Hepatocyte (in vitro differentiated cells): ENCODE measurements around the gene ARHGAP31. TPM values are rescaled to one million over a fixed set of nuclear protein-coding genes. Genes with fewer than 3 reads are reported as not detected.

Experiments
- DNase-seq: peaks from one replicate; pipeline ENCODE4 v3.0.0-alpha.2; 2016; ENCODE audit warnings: low spot score
- H2AFZ ChIP-seq: fragments of 200-600 bp; sonication (generic); 2 replicates; pipeline ENCODE4 v1.6.0; 2016; ENCODE audit warnings: antibody characterized with exemption, mild to moderate bottlenecking
- H3K27ac ChIP-seq: fragments of 200-600 bp; sonication (generic); 2 replicates; pipeline ENCODE4 v1.5.1; 2016; ENCODE audit warnings: mild to moderate bottlenecking
- H3K27me3 ChIP-seq: fragments of 200-600 bp; sonication (generic); 2 replicates; pipeline ENCODE4 v1.6.1; 2016
- H3K36me3 ChIP-seq: fragments of 200-600 bp; sonication (generic); replicated peaks from 2 replicates; pipeline ENCODE4 v1.5.1; 2016; ENCODE audit warnings: low read depth; ENCODE audit not compliant: insufficient read depth
- H3K4me1 ChIP-seq: fragments of 200-600 bp; sonication (generic); 2 replicates; pipeline ENCODE4 v1.5.1; 2016; ENCODE audit warnings: mild to moderate bottlenecking, moderate library complexity; ENCODE audit not compliant: insufficient read depth
- H3K4me2 ChIP-seq: fragments of 200-600 bp; sonication (generic); 2 replicates; pipeline ENCODE4 v1.6.0; 2016
- H3K4me3 ChIP-seq: fragments of 200-600 bp; sonication (generic); 2 replicates; pipeline ENCODE4 v1.5.1; 2016; ENCODE audit warnings: mild to moderate bottlenecking
- H3K79me2 ChIP-seq: fragments of 200-600 bp; sonication (generic); 2 replicates; pipeline ENCODE4 v1.6.0; 2017; ENCODE audit warnings: mild to moderate bottlenecking
- H3K9me2 ChIP-seq: fragments of 200-600 bp; sonication (generic); replicated peaks from 2 replicates; pipeline ENCODE4 v1.6.0; 2017; ENCODE audit warnings: mild to moderate bottlenecking; ENCODE audit not compliant: insufficient read depth
- H3K9me3 ChIP-seq: fragments of 200-600 bp; sonication (generic); 2 replicates; pipeline ENCODE4 v1.5.1; 2016; ENCODE audit warnings: low read depth, mild to moderate bottlenecking
- H4K20me1 ChIP-seq: fragments of 200-600 bp; sonication (generic); 2 replicates; pipeline ENCODE4 v1.6.0; 2016; ENCODE audit warnings: mild to moderate bottlenecking; ENCODE audit not compliant: insufficient read depth, poor library complexity, severe bottlenecking
- CTCF ChIP-seq: fragments of 200-600 bp; sonication (generic); IDR thresholded peaks from 2 replicates; pipeline ENCODE4 v1.5.1; 2016; ENCODE audit warnings: antibody characterized with exemption, mild to moderate bottlenecking; ENCODE audit not compliant: poor library complexity
- EZH2 ChIP-seq: fragments of 200-600 bp; sonication (generic); IDR thresholded peaks from 2 replicates; pipeline ENCODE4 v1.6.1; 2016; ENCODE audit warnings: antibody characterized with exemption, mild to moderate bottlenecking, borderline replicate concordance
- EZH2phosphoT487 ChIP-seq: fragments of 200-600 bp; sonication (generic); IDR thresholded peaks from one replicate; pipeline ENCODE4 v1.6.1; 2018; ENCODE audit warnings: antibody characterized with exemption, mild to moderate bottlenecking, low read depth, moderate library complexity; ENCODE audit not compliant: unreplicated experiment, severe bottlenecking
- WGBS: methylation state at CpG from one replicate; pipeline ENCODE4 v1.1.6; 2016; ENCODE audit warnings: low lambda C conversion rate; ENCODE audit errors: missing lambda C conversion rate; 5-methylcytosine and 5-hydroxymethylcytosine counted together
- polyA plus RNA-seq: library from polyadenylated mRNA; unstranded; fragments of >200 nt; fragmentation: Nextera tagmentation; extraction: Ambion mirVana; gene quantifications from 2 replicates; pipeline ENCODE4 v1.2.1, GENCODE V29; 2016
- total RNA-seq: library from RNA; depleted of rRNA; stranded (reverse); fragments of >200 nt; gene quantifications from 2 replicates; pipeline ENCODE4 v1.2.3, GENCODE V29; 2014

The ARHGAP31 gene
- total and polyA plus RNA-seq, 2 experiments from 2014 or later = 2.9 to 7.3 TPM

GRCh38 chr3:119428538-119428937 lies 134.4 kb downstream of the ARHGAP31 start:
- Histone ChIP-seq H3K27ac (no peak overlapping the region), H4K20me1 (no peaks in the 10 kb centered on the region), H3K4me2 (no peak overlapping the region), H3K4me3 (no peak overlapping the region), H2AFZ (no peak overlapping the region), H3K27me3 (no peaks in the 10 kb centered on the region), H3K36me3 (peaks cover 12% of the 10 kb centered on the region), H3K4me1 (no peaks in the 10 kb centered on the region), H3K9me2 (no peaks in the 10 kb centered on the region), H3K9me3 (peaks cover 51% of the 10 kb centered on the region), H3K79me2 (no peaks in the 10 kb centered on the region)
- DNase-seq = no peak
- 89% methylated on average over 1 of the region's 1 CpG for WGBS
- TF ChIP-seq EZH2 = no peak
- TF ChIP-seq EZH2phosphoT487 = no peak
- TF ChIP-seq CTCF = no peak

- 98% methylated on average over 3 of the region's 3 CpGs for WGBS
- H3K27me3 ChIP-seq = no peaks in the 10 kb centered on the region
- H3K4me3 ChIP-seq = no peak overlapping the region
- H4K20me1 ChIP-seq = no peaks in the 10 kb centered on the region
- no peak for TF ChIP-seq CTCF
- TF ChIP-seq EZH2phosphoT487 = no peak
- TF ChIP-seq EZH2 = no peak
- H3K4me2 ChIP-seq = no peak overlapping the region
- peaks cover 14% of the 10 kb centered on the region for H3K9me3 ChIP-seq
- no peaks in the 10 kb centered on the region for H3K9me2 ChIP-seq
- H3K27ac ChIP-seq = no peak overlapping the region
- H2AFZ ChIP-seq = no peak overlapping the region
- H3K4me1 ChIP-seq = no peaks in the 10 kb centered on the region
- peaks cover 12% of the 10 kb centered on the region for H3K36me3 ChIP-seq
- no peaks in the 10 kb centered on the region for H3K79me2 ChIP-seq
- no peak for DNase-seq
Measured at GRCh38 chr3:119433613-119434325, 139.6 kb downstream of the ARHGAP31 start.

- no peaks in the 10 kb centered on the region for H4K20me1 ChIP-seq
- no peak overlapping the region for H3K27ac ChIP-seq
- WGBS = 92% methylated on average over 4 of the region's 4 CpGs
- DNase-seq = no peak
- H3K27me3 ChIP-seq = no peaks in the 10 kb centered on the region
- no peaks in the 10 kb centered on the region for H3K9me2 ChIP-seq
- peaks cover 10% of the 10 kb centered on the region for H3K9me3 ChIP-seq
- H3K36me3 ChIP-seq = peaks cover 12% of the 10 kb centered on the region
- no peaks in the 10 kb centered on the region for H3K79me2 ChIP-seq
- no peak overlapping the region for H2AFZ ChIP-seq
- H3K4me1 ChIP-seq = no peaks in the 10 kb centered on the region
- no peak overlapping the region for H3K4me2 ChIP-seq
- TF ChIP-seq CTCF = no peak
- TF ChIP-seq EZH2 = no peak
- TF ChIP-seq EZH2phosphoT487 = no peak
- H3K4me3 ChIP-seq = no peak overlapping the region
Measured at GRCh38 chr3:119434703-119435102, 140.5 kb downstream of the ARHGAP31 start.
